ENCODE measurements around the gene FSTL4. TPM values are rescaled to one million over a fixed set of nuclear protein-coding genes. Genes with fewer than 3 reads are reported as not detected.

FSTL4 gene
- total RNA-seq, 1 experiment from 2014 or later, result 0.12 TPM

DNA sequence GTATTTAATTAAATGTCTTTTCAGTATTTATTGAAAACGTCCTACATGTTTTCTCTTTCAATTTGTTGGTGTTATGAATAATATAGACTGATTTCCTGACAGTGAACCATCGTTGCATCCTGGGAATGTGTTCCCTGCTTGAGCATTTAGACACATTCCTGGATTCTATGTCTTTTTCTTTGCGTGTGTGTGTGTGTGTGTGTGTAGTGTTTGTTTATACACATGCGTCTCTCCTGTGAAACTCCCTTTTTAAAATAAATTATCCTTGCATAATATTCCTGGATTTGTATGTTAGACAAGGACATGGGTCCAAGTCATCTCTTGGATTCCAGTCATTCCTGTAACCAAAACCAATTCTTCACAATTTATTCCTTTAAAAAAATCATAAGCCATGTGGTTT lies 407.1 kb downstream of the FSTL4 start:
- Mint-ChIP-seq H3K9me3 (ENCODE audit: unreplicated experiment) (no peaks in the 10 kb centered on the region), H3K27me3 (ENCODE audit: insufficient read depth, unreplicated experiment) (no peaks in the 10 kb centered on the region), H3K27ac (ENCODE audit: low read depth, unreplicated experiment) (no peak overlapping the region), H3K4me3 (ENCODE audit: unreplicated experiment) (no peak overlapping the region), H3K4me1 (ENCODE audit: insufficient read depth, unreplicated experiment) (no peaks in the 10 kb centered on the region), H3K36me3 (ENCODE audit: insufficient read depth, unreplicated experiment) (no peaks in the 10 kb centered on the region)
- DNase-seq (ENCODE audit: unreplicated experiment), result no peak
- ChIA-PET POLR2A (interaction anchor here (0.9 to 1.3 kb wide), 3 partner anchors 9 to 19 kb away, joined by 3 to 4 read pairs (median 3); no protein-coding TSS in a partner anchor), CTCF (interaction anchor here (1.0 kb wide), 1 partner anchor 16 kb away, joined by 6 read pairs; no protein-coding TSS in a partner anchor)
- no TSS peak for BruUV-seq (replicated peaks)
- TF ChIP-seq, protein P1, sequence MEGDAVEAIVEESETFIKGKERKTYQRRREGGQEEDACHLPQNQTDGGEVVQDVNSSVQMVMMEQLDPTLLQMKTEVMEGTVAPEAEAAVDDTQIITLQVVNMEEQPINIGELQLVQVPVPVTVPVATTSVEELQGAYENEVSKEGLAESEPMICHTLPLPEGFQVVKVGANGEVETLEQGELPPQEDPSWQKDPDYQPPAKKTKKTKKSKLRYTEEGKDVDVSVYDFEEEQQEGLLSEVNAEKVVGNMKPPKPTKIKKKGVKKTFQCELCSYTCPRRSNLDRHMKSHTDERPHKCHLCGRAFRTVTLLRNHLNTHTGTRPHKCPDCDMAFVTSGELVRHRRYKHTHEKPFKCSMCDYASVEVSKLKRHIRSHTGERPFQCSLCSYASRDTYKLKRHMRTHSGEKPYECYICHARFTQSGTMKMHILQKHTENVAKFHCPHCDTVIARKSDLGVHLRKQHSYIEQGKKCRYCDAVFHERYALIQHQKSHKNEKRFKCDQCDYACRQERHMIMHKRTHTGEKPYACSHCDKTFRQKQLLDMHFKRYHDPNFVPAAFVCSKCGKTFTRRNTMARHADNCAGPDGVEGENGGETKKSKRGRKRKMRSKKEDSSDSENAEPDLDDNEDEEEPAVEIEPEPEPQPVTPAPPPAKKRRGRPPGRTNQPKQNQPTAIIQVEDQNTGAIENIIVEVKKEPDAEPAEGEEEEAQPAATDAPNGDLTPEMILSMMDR (IDR thresholded peaks at IDR 0.05; ENCODE audit: unreplicated experiment), result no peak
- intact Hi-C loops (cut with micrococcal nuclease), result no loop called here

DNA sequence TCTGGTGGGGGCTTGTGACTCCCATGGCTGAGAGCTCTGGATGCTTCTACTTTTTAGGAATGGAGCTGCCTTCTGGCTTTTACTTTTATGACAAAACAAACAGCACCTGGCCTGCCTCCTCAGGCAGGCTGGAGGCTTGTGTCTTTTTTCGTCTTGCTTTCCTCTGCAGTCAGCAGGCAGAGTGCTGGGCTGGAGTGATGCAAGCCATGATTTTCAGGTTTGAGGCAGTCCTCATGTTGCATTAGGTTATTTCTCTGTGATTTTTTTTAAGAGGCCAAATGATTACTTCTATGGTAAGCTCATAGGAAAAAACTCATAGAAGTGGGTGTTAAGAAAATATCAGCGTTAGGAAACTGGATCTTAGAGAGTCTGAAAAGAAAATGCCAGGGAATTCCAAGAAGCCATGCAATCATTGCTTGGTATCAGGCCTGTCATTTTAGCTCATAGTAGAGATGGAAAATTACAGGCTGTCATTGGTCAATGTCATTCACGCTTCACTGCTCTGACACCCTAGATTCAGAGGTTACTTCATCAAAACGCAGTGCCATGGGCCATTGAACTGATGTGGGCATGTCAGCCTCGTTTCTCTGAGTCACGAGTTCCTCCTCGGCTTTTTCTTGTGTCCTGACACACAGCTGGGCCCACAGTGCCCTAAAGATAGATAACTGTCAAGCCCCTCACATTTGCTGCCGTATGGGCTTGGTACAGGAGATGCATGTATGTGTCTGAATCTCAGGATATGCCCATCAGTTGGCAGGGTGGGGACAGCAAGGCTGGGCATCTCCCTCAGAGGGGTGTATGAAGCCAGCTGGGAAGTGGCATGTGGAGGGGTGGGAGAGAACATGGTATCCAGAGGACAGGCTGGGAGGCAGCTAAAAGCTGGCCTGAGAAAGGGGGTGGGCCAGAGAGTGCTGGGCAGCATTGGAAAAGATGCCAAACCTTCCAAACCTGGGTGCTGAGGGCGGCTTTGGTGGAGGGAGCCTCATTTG lies 408.7 kb downstream of the FSTL4 start:
- TF ChIP-seq, protein P1 (IDR thresholded peaks at IDR 0.05; ENCODE audit: unreplicated experiment), result no peak
- no TSS peak for BruUV-seq (replicated peaks)
- ChIA-PET CTCF (interaction anchor here (0.6 kb wide), 1 partner anchor 834 kb away, joined by 5 read pairs; no protein-coding TSS in a partner anchor), POLR2A (interaction anchor here (1.6 kb wide), 1 partner anchor 19 kb away, joined by 5 read pairs; no protein-coding TSS in a partner anchor)
- Mint-ChIP-seq H3K9me3 (ENCODE audit: unreplicated experiment) (no peaks in the 10 kb centered on the region), H3K4me3 (ENCODE audit: unreplicated experiment) (no peak overlapping the region), H3K27ac (ENCODE audit: low read depth, unreplicated experiment) (no peak overlapping the region), H3K4me1 (ENCODE audit: insufficient read depth, unreplicated experiment) (no peaks in the 10 kb centered on the region), H3K36me3 (ENCODE audit: insufficient read depth, unreplicated experiment) (no peaks in the 10 kb centered on the region), H3K27me3 (ENCODE audit: insufficient read depth, unreplicated experiment) (no peaks in the 10 kb centered on the region)
- DNase-seq (ENCODE audit: unreplicated experiment), result no peak
- intact Hi-C loops (cut with micrococcal nuclease), result no loop called here

DNA sequence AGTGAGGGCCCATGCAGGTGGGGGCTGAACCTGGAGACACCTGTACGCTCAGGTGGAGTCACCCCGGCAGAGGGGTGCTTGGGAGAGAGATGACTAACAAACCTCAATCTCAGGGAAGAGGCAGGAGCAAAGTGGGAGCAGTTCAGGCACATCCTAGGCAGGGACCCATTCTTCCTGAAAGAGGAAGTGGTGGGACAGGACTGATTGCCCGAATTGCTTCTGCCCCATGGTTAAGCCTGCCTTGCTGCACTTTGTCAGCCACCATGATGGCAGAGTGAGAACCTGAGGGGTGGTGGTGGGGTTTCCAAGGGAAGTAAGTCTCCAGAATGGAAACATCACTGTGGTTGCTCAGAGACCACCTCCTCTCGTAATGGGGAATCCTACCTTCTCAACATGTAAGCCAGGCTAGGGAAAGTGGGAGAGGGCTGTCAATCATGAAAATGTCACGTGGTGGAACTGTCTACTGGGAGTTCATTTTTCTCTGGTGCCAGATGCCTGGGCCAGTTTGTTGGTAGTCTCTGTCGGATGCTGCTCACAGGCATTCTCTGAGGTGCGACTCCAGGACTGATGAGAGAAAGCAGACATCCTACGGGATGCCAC lies 410.2 kb downstream of the FSTL4 start:
- no peak overlapping the region for H3K4me3 Mint-ChIP-seq (ENCODE audit: unreplicated experiment)
- H3K36me3 Mint-ChIP-seq (ENCODE audit: insufficient read depth, unreplicated experiment), result no peaks in the 10 kb centered on the region
- no peak for DNase-seq (ENCODE audit: unreplicated experiment)
- no peaks in the 10 kb centered on the region for H3K4me1 Mint-ChIP-seq (ENCODE audit: insufficient read depth, unreplicated experiment)
- CTCF ChIA-PET, result no interaction called here
- POLR2A ChIA-PET, result no interaction called here
- intact Hi-C loops (cut with micrococcal nuclease), result no loop called here
- BruUV-seq (replicated peaks), result no TSS peak
- TF ChIP-seq, protein P1 (IDR thresholded peaks at IDR 0.05; ENCODE audit: unreplicated experiment), result no peak
- no peak overlapping the region for H3K27ac Mint-ChIP-seq (ENCODE audit: low read depth, unreplicated experiment)
- H3K9me3 Mint-ChIP-seq (ENCODE audit: unreplicated experiment), result no peaks in the 10 kb centered on the region
- H3K27me3 Mint-ChIP-seq (ENCODE audit: insufficient read depth, unreplicated experiment), result no peaks in the 10 kb centered on the region

DNA sequence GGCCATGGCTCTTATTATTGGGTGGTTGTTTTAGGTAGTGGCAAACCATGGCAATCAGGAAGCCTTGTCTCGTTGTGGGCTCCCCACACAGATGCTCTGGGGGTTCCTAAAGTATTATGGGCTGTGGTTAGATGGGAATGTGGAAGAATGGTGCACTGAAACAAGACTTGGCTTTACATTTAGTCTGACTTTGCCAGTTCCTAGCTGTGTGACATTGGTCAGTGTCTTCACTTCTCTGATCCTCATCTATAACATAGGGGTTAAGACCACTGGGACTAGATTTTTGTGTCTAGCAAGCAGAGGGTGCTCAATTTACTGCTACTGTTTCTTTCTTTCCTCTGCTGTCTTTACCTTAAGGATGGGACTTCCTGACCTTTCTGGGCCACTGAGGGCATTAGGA lies 411.0 kb downstream of the FSTL4 start:
- Mint-ChIP-seq H3K27me3 (ENCODE audit: insufficient read depth, unreplicated experiment) (no peaks in the 10 kb centered on the region), H3K27ac (ENCODE audit: low read depth, unreplicated experiment) (no peak overlapping the region), H3K36me3 (ENCODE audit: insufficient read depth, unreplicated experiment) (no peaks in the 10 kb centered on the region), H3K9me3 (ENCODE audit: unreplicated experiment) (no peaks in the 10 kb centered on the region), H3K4me3 (ENCODE audit: unreplicated experiment) (no peak overlapping the region), H3K4me1 (ENCODE audit: insufficient read depth, unreplicated experiment) (no peaks in the 10 kb centered on the region)
- TF ChIP-seq, protein P1 (IDR thresholded peaks at IDR 0.05; ENCODE audit: unreplicated experiment), result no peak
- BruUV-seq (replicated peaks), result no TSS peak
- ChIA-PET POLR2A (no interaction called here), CTCF (no interaction called here)
- no peak for DNase-seq (ENCODE audit: unreplicated experiment)
- intact Hi-C loops (cut with micrococcal nuclease), result no loop called here
